Right lobe of liver (tissue), 4 donors: ENCODE measurements around the gene SAMD8.

Source experiments
- CTCF ChIP-seq, 4 donors: fragments of 200-600 bp in 3 of 4; fragments of 450-650 bp in 1 of 4; IDR thresholded peaks; one replicate each; pipeline versions ENCODE4 v1.5.1 to v1.8.0; 2016 to 2022; ENCODE audit warnings: antibody characterized with exemption in 4 of 4, mild to moderate bottlenecking in 2 of 4
- POLR2A ChIP-seq: fragments of 450-650 bp; IDR thresholded peaks from one replicate; pipeline ENCODE4 v1.6.1; 2017; ENCODE audit warnings: antibody characterized with exemption, mild to moderate bottlenecking
- donor health status: DM: no; HTN: no; CAD: no.
- donor health status: DM: no; HTN: no; CAD: no.
- donor health status: DM: no; HTN: yes; CAD: no.

DNA sequence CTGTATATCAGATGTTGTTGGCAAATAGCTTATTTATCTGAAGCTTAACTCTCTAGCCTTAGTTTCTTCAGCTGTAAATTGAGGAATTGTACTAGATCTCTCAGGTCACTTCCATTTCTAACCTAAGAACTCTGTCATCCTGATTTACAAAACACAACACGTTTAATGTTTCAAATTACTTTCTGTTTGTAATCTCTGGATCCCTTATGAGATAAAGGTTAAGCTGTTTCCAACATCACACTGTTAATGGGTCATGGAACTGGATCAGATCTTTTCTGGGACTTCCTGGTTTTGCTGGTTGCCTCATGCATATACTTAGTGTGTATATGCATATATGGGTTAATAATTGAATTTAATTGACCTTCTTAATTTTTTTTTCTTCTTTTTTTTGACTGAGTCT is 9.9 kb downstream of the SAMD8 start:
- no peak for TF ChIP-seq POLR2A
- no peak for TF ChIP-seq CTCF (IDR thresholded peaks at IDR 0.05)
